ENCODE results near the gene MAST3. TPM values are rescaled to one million over a fixed set of nuclear protein-coding genes. Genes with fewer than 3 reads are reported as not detected.
A peak's percentile ranks its signal among the peaks of the same experiment; 100 is the strongest.

Gene MAST3
- total RNA-seq, 1 experiment from 2014 or later: 4.1 TPM

DNA sequence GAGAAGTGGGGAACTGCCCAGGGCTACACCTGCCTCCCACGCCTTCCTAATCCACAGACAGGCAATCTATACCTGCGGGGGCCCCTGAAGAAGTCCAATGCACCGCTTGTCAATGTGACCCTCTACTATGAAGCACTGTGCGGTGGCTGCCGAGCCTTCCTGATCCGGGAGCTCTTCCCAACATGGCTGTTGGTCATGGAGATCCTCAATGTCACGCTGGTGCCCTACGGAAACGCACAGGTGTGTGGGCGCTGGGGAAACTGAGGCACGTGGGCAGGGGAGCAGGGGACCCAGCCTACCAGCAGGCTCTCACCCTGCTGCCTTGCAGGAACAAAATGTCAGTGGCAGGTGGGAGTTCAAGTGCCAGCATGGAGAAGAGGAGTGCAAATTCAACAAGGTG lies 77.4 kb downstream of the MAST3 start:
- H3K4me1 Mint-ChIP-seq (ENCODE audit: insufficient read depth, unreplicated experiment): peaks cover 5% of the 10 kb centered on the region
- peak overlapping the region; percentile 80 for H3K4me3 Mint-ChIP-seq (ENCODE audit: unreplicated experiment)
- no peak overlapping the region for H3K27ac Mint-ChIP-seq (ENCODE audit: low read depth, unreplicated experiment)
- DNase-seq (ENCODE audit: unreplicated experiment): no peak
- no peak for TF ChIP-seq CTCF (IDR thresholded peaks at IDR 0.05; ENCODE audit: unreplicated experiment)
- H3K9me3 Mint-ChIP-seq (ENCODE audit: unreplicated experiment): no peaks in the 10 kb centered on the region
- H3K36me3 Mint-ChIP-seq (ENCODE audit: insufficient read depth, unreplicated experiment): peaks cover 22% of the 10 kb centered on the region
- POLR2A ChIA-PET: interaction anchor here (1.3 to 3.8 kb wide), 5 partner anchors 11 to 57 kb away, joined by 3 to 35 read pairs (median 8); partner anchors contain the start of genes MPV17L2 and RAB3A
- no peaks in the 10 kb centered on the region for H3K27me3 Mint-ChIP-seq (ENCODE audit: insufficient read depth, unreplicated experiment)
- CTCF ChIA-PET: interaction anchor here (0.9 to 3.0 kb wide), 10 partner anchors 8 to 238 kb away, joined by 3 to 11 read pairs (median 4); no protein-coding TSS in a partner anchor
- intact Hi-C loops (cut with micrococcal nuclease): no loop called here
- no TSS peak for BruUV-seq (replicated peaks)

- POLR2A ChIA-PET: interaction anchor here (1.1 to 3.8 kb wide), 2 partner anchors 15 to 45 kb away, joined by 5 to 35 read pairs; partner anchors contain the start of gene MPV17L2
- H3K27ac Mint-ChIP-seq (ENCODE audit: low read depth, unreplicated experiment): no peak overlapping the region
- TF ChIP-seq CTCF (IDR thresholded peaks at IDR 0.05; ENCODE audit: unreplicated experiment): no peak
- peaks cover 5% of the 10 kb centered on the region for H3K36me3 Mint-ChIP-seq (ENCODE audit: insufficient read depth, unreplicated experiment)
- H3K4me3 Mint-ChIP-seq (ENCODE audit: unreplicated experiment): no peak overlapping the region
- CTCF ChIA-PET: interaction anchor here (0.8 to 3.0 kb wide), 4 partner anchors 16 to 103 kb away, joined by 3 to 11 read pairs (median 4); no protein-coding TSS in a partner anchor
- BruUV-seq (replicated peaks): no TSS peak
- intact Hi-C loops (cut with micrococcal nuclease): no loop called here
- no peaks in the 10 kb centered on the region for H3K27me3 Mint-ChIP-seq (ENCODE audit: insufficient read depth, unreplicated experiment)
- H3K4me1 Mint-ChIP-seq (ENCODE audit: insufficient read depth, unreplicated experiment): peaks cover 5% of the 10 kb centered on the region
- DNase-seq (ENCODE audit: unreplicated experiment): no peak
- no peaks in the 10 kb centered on the region for H3K9me3 Mint-ChIP-seq (ENCODE audit: unreplicated experiment)
Measured at GRCh38 chr19:18176367-18177310, 79.1 kb downstream of the MAST3 start.

- H3K27me3 Mint-ChIP-seq (ENCODE audit: insufficient read depth, unreplicated experiment): no peaks in the 10 kb centered on the region
- H3K36me3 Mint-ChIP-seq (ENCODE audit: insufficient read depth, unreplicated experiment): no peaks in the 10 kb centered on the region
- TF ChIP-seq CTCF (IDR thresholded peaks at IDR 0.05; ENCODE audit: unreplicated experiment): no peak
- H3K27ac Mint-ChIP-seq (ENCODE audit: low read depth, unreplicated experiment): no peak overlapping the region
- no peak overlapping the region for H3K4me3 Mint-ChIP-seq (ENCODE audit: unreplicated experiment)
- no peak for DNase-seq (ENCODE audit: unreplicated experiment)
- CTCF ChIA-PET: interaction anchor here (0.7 to 1.8 kb wide), 2 partner anchors 67 to 71 kb away, joined by 3 to 9 read pairs; no protein-coding TSS in a partner anchor
- BruUV-seq (replicated peaks): no TSS peak
- no peaks in the 10 kb centered on the region for H3K9me3 Mint-ChIP-seq (ENCODE audit: unreplicated experiment)
- intact Hi-C loops (cut with micrococcal nuclease): no loop called here
- POLR2A ChIA-PET: interaction anchor here (0.9 kb wide), 1 partner anchor 13 kb away, joined by 3 read pairs; the partner anchor contains the start of gene MPV17L2
- no peaks in the 10 kb centered on the region for H3K4me1 Mint-ChIP-seq (ENCODE audit: insufficient read depth, unreplicated experiment)
Measured at GRCh38 chr19:18179957-18180356, 82.4 kb downstream of the MAST3 start.

- Mint-ChIP-seq H3K4me3 (ENCODE audit: unreplicated experiment) (no peak overlapping the region), H3K4me1 (ENCODE audit: insufficient read depth, unreplicated experiment) (no peaks in the 10 kb centered on the region), H3K9me3 (ENCODE audit: unreplicated experiment) (no peaks in the 10 kb centered on the region), H3K27ac (ENCODE audit: low read depth, unreplicated experiment) (no peak overlapping the region), H3K27me3 (ENCODE audit: insufficient read depth, unreplicated experiment) (no peaks in the 10 kb centered on the region), H3K36me3 (ENCODE audit: insufficient read depth, unreplicated experiment) (no peaks in the 10 kb centered on the region)
- ChIA-PET POLR2A (interaction anchor here (0.6 to 3.6 kb wide), 3 partner anchors 8 to 92 kb away, joined by 3 to 24 read pairs (median 3); partner anchors contain the start of gene MPV17L2), CTCF (interaction anchor here (0.5 to 1.5 kb wide), 8 partner anchors 9 to 144 kb away, joined by 3 to 10 read pairs (median 4); partner anchors contain the start of gene IQCN)
- DNase-seq (ENCODE audit: unreplicated experiment): no peak
- intact Hi-C loops (cut with micrococcal nuclease): no loop called here
- no TSS peak for BruUV-seq (replicated peaks)
- TF ChIP-seq CTCF (IDR thresholded peaks at IDR 0.05; ENCODE audit: unreplicated experiment): no peak
Measured at GRCh38 chr19:18183529-18183928, 86.0 kb downstream of the MAST3 start.

Measured in MCF 10A (cell line).